WTC11 (cell line): ENCODE measurements around the gene ZNF189. TPM values are rescaled to one million over a fixed set of nuclear protein-coding genes. Genes with fewer than 3 reads are reported as not detected.

Source experiments
- ATAC-seq: fragments of 200-7000 bp; cut with Tn5 transposase; 2 replicates; pipeline ENCODE4 v1.10.0; 2021; ENCODE audit warnings: mild to moderate bottlenecking, moderate library complexity
- CTCF ChIA-PET: fragments of 300-600 bp; sonication (Branson Sonifier 250); formaldehyde crosslinking; loops from one replicate; lab custom pipeline; 2021; ENCODE audit warnings: antibody characterized with exemption; lab: Charles Lee
- POLR2A ChIA-PET: fragments of 350-600 bp; sonication (Branson Sonifier 250); formaldehyde crosslinking; loops from one replicate; lab custom pipeline; 2021; ENCODE audit warnings: antibody characterized with exemption; lab: Charles Lee
- DNase-seq: peaks from one replicate; pipeline ENCODE4 v3.0.0; 2021; ENCODE audit warnings: low spot score
- H3K27ac Mint-ChIP-seq: 2 replicates; pipeline ENCODE4 v1.8.0; 2021; ENCODE audit warnings: mixed read lengths
- H3K27me3 Mint-ChIP-seq: 2 replicates; pipeline ENCODE4 v1.8.0; 2021; ENCODE audit warnings: low read depth, mild to moderate bottlenecking, moderate library complexity, mixed read lengths
- H3K36me3 Mint-ChIP-seq: 2 replicates; pipeline ENCODE4 v1.8.0; 2021; ENCODE audit warnings: mixed read lengths
- H3K4me1 Mint-ChIP-seq: 2 replicates; pipeline ENCODE4 v1.8.0; 2022; ENCODE audit warnings: mixed read lengths
- H3K4me3 Mint-ChIP-seq: 2 replicates; pipeline ENCODE4 v1.8.0; 2021; ENCODE audit warnings: mild to moderate bottlenecking, moderate library complexity, mixed read lengths
- H3K9me3 Mint-ChIP-seq: 2 replicates; pipeline ENCODE4 v1.8.0; 2021; ENCODE audit warnings: mixed read lengths
- AFF4 ChIP-seq: sonication (generic); formaldehyde crosslinking; IDR thresholded peaks from 2 replicates; pipeline ENCODE4 v1.8.1; 2023; ENCODE audit warnings: mild to moderate bottlenecking, missing genetic modification reagents, borderline replicate concordance
- ATF2 ChIP-seq: sonication (generic); formaldehyde crosslinking; IDR thresholded peaks from 2 replicates; pipeline ENCODE4 v1.8.1; 2022; ENCODE audit warnings: low read depth, missing genetic modification reagents, borderline replicate concordance
- ESRRA ChIP-seq: sonication (generic); formaldehyde crosslinking; IDR thresholded peaks from 2 replicates; pipeline ENCODE4 v1.8.1; 2022; ENCODE audit warnings: mild to moderate bottlenecking, missing genetic modification reagents, borderline replicate concordance
- KAT7 ChIP-seq: sonication (generic); formaldehyde crosslinking; IDR thresholded peaks from 2 replicates; pipeline ENCODE4 v1.8.1; 2023; ENCODE audit warnings: missing genetic modification reagents, mild to moderate bottlenecking, borderline replicate concordance
- NR1H2 ChIP-seq: sonication (generic); formaldehyde crosslinking; IDR thresholded peaks from 2 replicates; pipeline ENCODE4 v1.9.0; 2021; ENCODE audit warnings: mild to moderate bottlenecking, moderate library complexity, missing genetic modification reagents
- NR3C1 ChIP-seq: sonication (generic); formaldehyde crosslinking; conservative IDR thresholded peaks from 2 replicates; pipeline ENCODE4 v1.8.1; 2023; ENCODE audit warnings: low read depth, mild to moderate bottlenecking, missing genetic modification reagents
- RORB ChIP-seq: fragments of 250-450 bp; sonication (Bioruptor Pico); IDR thresholded peaks from 2 replicates; pipeline ENCODE4 v1.9.0; 2021; ENCODE audit warnings: mild to moderate bottlenecking
- SP1 ChIP-seq: sonication (generic); formaldehyde crosslinking; conservative IDR thresholded peaks from 2 replicates; pipeline ENCODE4 v1.8.1; 2022; ENCODE audit warnings: missing genetic modification reagents
- TEAD1 ChIP-seq: sonication (generic); formaldehyde crosslinking; IDR thresholded peaks from 2 replicates; pipeline ENCODE4 v1.8.0; 2022; ENCODE audit warnings: mild to moderate bottlenecking, missing genetic modification reagents
- ZMAT4 ChIP-seq: fragments of 250-450 bp; sonication (Bioruptor Pico); IDR thresholded peaks from 2 replicates; pipeline ENCODE4 v1.9.0; 2021; ENCODE audit warnings: mild to moderate bottlenecking
- ZNF219 ChIP-seq: sonication (generic); formaldehyde crosslinking; IDR thresholded peaks from 2 replicates; pipeline ENCODE4 v1.8.0; 2023; ENCODE audit warnings: missing genetic modification reagents, mild to moderate bottlenecking, borderline replicate concordance
- ZNF281 ChIP-seq: sonication (generic); formaldehyde crosslinking; IDR thresholded peaks from 2 replicates; pipeline ENCODE4 v1.8.0; 2023; ENCODE audit warnings: mild to moderate bottlenecking, missing genetic modification reagents
- ZNF396 ChIP-seq: fragments of 250-450 bp; sonication (Bioruptor Pico); IDR thresholded peaks from 2 replicates; pipeline ENCODE4 v1.8.0; 2021; ENCODE audit warnings: mild to moderate bottlenecking, moderate library complexity, borderline replicate concordance
- total RNA-seq: library from RNA; stranded (reverse); gene quantifications from 3 replicates; pipeline ENCODE4 v1.2.3, GENCODE V29; 2021
- TF ChIP-seq, protein P1 (sequence below): fragments of 250-450 bp; sonication (Bioruptor Pico); conservative IDR thresholded peaks from 2 replicates; pipeline ENCODE4 v1.9.0; 2021; ENCODE audit warnings: mild to moderate bottlenecking
- TF ChIP-seq, protein P2 (sequence below): fragments of 250-450 bp; sonication (Bioruptor Pico); IDR thresholded peaks from 2 replicates; pipeline ENCODE4 v1.9.0; 2021; ENCODE audit warnings: moderate library complexity, mild to moderate bottlenecking, inconsistent platforms, borderline replicate concordance
- TF ChIP-seq, protein P3 (sequence below): sonication (generic); formaldehyde crosslinking; IDR thresholded peaks from 2 replicates; pipeline ENCODE4 v1.8.1; 2023; ENCODE audit warnings: mild to moderate bottlenecking, moderate library complexity, missing genetic modification reagents

ZNF189 gene
- total RNA-seq, 1 experiment from 2014 or later: 10.3 TPM

GRCh38 chr9:101428909-101429308, 30.3 kb downstream of the ZNF189 start:
- DNase-seq (no peak), ATAC-seq (no peak)
- no peak for TF ChIP-seq ESRRA
- no peak for TF ChIP-seq ZMAT4 (CRISPR knock-in tag)
- no peak for TF ChIP-seq NR3C1 (CRISPR knock-in tag)
- CTCF ChIA-PET: interaction anchor here (0.6 to 1.2 kb wide), 3 partner anchors 12 to 20 kb away, joined by 3 read pairs; no protein-coding TSS in a partner anchor
- no peak overlapping the region for H3K4me3 Mint-ChIP-seq
- H3K9me3 Mint-ChIP-seq: no peaks in the 10 kb centered on the region
- no peaks in the 10 kb centered on the region for H3K36me3 Mint-ChIP-seq
- peaks cover 3% of the 10 kb centered on the region; the same call in 1 of the 2 replicates for H3K4me1 Mint-ChIP-seq
- no peak overlapping the region for H3K27ac Mint-ChIP-seq
- POLR2A ChIA-PET: no interaction called here
- peaks cover 5% of the 10 kb centered on the region for H3K27me3 Mint-ChIP-seq

DNA sequence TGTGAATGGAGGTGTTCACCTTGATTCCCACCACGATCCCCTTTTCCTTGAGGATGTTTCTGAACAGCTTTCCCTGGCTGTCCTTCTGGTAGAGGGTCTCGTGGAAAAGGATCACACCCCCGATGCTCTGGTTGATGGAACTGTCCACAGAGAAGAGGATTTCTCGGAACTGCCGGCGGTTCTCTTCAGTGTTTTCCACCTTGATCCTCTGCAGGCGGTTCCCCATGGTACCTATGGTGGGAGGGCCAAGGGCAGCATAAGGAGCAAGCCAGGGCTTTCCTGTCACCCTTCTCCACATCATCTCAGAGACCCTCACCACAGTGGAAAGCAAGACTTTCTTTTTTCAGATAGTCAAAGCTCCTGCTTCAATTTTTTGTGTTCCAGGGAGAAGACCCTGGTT, 31.1 kb downstream of the ZNF189 start:
- H3K4me3 Mint-ChIP-seq: no peak overlapping the region
- H3K27me3 Mint-ChIP-seq: peaks cover 5% of the 10 kb centered on the region
- POLR2A ChIA-PET: no interaction called here
- no peaks in the 10 kb centered on the region for H3K9me3 Mint-ChIP-seq
- TF ChIP-seq, protein P1, sequence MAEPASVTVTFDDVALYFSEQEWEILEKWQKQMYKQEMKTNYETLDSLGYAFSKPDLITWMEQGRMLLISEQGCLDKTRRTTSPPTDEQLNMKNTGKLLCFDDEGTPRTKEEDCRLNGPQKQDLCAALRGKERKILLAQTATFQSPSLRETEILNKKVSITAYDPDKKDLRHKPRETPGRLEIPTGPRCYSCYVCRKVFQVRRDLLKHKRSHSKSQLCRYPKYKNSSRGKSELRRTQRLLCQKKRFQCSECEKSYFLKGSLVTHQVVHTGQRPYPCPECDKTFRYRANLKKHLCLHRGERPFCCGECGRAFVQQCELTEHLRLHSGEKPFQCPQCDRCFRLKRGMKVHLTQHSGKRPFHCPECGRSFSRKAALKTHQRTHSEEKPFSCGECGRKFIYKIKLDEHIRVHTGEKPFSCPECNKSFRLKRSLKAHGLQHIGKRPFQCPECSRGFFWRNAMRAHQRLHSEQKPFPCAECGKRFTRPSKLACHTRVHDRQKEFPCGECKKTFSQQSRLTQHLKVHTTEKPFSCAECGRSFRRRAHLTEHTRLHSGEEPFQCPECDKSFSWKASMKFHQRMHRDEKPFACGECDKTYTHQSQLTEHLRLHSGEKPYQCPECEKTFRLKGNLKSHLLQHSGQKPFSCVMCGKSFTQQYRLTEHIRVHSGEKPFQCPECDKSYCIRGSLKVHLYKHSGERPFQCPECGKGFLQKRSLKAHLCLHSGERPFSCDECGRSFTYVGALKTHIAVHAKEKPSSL (CRISPR knock-in tag): no peak
- TF ChIP-seq ZNF281 (no peak), ZNF396 (CRISPR knock-in tag) (no peak), ZNF219 (CRISPR knock-in tag) (no peak), TEAD1 (no peak), AFF4 (CRISPR knock-in tag) (no peak), KAT7 (CRISPR knock-in tag) (no peak), NR1H2 (CRISPR knock-in tag) (no peak), SP1 (CRISPR knock-in tag) (no peak), RORB (CRISPR knock-in tag) (no peak), ATF2 (no peak), NR3C1 (CRISPR knock-in tag) (no peak)
- TF ChIP-seq, protein P2, sequence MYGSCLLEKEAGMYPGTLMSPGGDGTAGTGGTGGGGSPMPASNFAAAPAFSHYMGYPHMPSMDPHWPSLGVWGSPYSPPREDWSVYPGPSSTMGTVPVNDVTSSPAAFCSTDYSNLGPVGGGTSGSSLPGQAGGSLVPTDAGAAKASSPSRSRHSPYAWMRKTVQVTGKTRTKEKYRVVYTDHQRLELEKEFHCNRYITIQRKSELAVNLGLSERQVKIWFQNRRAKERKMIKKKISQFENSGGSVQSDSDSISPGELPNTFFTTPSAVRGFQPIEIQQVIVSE (CRISPR knock-in tag): no peak
- TF ChIP-seq, protein P3, sequence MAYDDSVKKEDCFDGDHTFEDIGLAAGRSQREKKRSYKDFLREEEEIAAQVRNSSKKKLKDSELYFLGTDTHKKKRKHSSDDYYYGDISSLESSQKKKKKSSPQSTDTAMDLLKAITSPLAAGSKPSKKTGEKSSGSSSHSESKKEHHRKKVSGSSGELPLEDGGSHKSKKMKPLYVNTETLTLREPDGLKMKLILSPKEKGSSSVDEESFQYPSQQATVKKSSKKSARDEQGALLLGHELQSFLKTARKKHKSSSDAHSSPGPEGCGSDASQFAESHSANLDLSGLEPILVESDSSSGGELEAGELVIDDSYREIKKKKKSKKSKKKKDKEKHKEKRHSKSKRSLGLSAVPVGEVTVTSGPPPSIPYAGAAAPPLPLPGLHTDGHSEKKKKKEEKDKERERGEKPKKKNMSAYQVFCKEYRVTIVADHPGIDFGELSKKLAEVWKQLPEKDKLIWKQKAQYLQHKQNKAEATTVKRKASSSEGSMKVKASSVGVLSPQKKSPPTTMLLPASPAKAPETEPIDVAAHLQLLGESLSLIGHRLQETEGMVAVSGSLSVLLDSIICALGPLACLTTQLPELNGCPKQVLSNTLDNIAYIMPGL (CRISPR knock-in tag): no peak
- TF ChIP-seq, all 79 proteins: peak for 0
- Mint-ChIP-seq H3K4me1 (peaks cover 3% of the 10 kb centered on the region; the same call in 1 of the 2 replicates), H3K27ac (no peak overlapping the region), H3K36me3 (no peaks in the 10 kb centered on the region)
- ATAC-seq (no peak), DNase-seq (no peak)
- CTCF ChIA-PET: interaction anchor here (0.7 to 1.2 kb wide), 2 partner anchors 16 to 20 kb away, joined by 3 read pairs; no protein-coding TSS in a partner anchor
